Testis (tissue), 3 donors: ENCODE results near the gene WIF1. TPM values are rescaled to one million over a fixed set of nuclear protein-coding genes. Genes with fewer than 3 reads are reported as not detected.

Experiments
- DNase-seq: peaks from one replicate; pipeline ENCODE4 v3.0.0-alpha.2; 2019
- H3K27ac ChIP-seq, 2 donors: fragments of 200-600 bp; sonication (generic); one replicate each; pipeline ENCODE4 v1.5.1; 2019
- H3K27me3 ChIP-seq: fragments of 200-600 bp; sonication (generic); one replicate; pipeline ENCODE4 v1.5.1; 2019
- H3K36me3 ChIP-seq: fragments of 200-600 bp; sonication (generic); one replicate; pipeline ENCODE4 v1.5.1; 2017; ENCODE audit warnings: low read depth; ENCODE audit errors: missing control alignments
- H3K4me1 ChIP-seq: fragments of 200-600 bp; sonication (generic); one replicate; pipeline ENCODE4 v1.5.1; 2019
- H3K4me3 ChIP-seq, 2 donors: fragments of 200-600 bp; sonication (generic); one replicate each; pipeline ENCODE4 v1.5.1; 2017 to 2019
- H3K9me3 ChIP-seq: fragments of 200-600 bp; sonication (generic); one replicate; pipeline ENCODE4 v1.5.1; 2017
- POLR2A ChIP-seq: fragments of 450-650 bp; IDR thresholded peaks from one replicate; pipeline ENCODE4 v1.6.1; 2017; ENCODE audit warnings: antibody characterized with exemption, mild to moderate bottlenecking, moderate library complexity
- WGBS, 2 donors: methylation state at CpG; one replicate each; pipeline ENCODE4 v1.1.5; 2018; 5-methylcytosine and 5-hydroxymethylcytosine counted together
- intact Hi-C: fragments of 100-400 bp; cut with DNase I; formaldehyde crosslinking; loops from one replicate; pipeline ENCODE4 v1.15.1; 2023; ENCODE audit warnings: low total_unique reads
- polyA plus RNA-seq: library from polyadenylated mRNA; stranded (reverse); fragments of 350-450 nt; fragmentation: Illumina TruSeq; extraction: RNeasy Lipid Tissue Mini Kit (QIAGEN cat#74804); gene quantifications from one replicate; pipeline ENCODE4 v1.2.3, GENCODE V29; 2014; ENCODE audit warnings: low read depth, low replicate concordance; ENCODE audit not compliant: insufficient read depth
- total RNA-seq, 2 donors: library from RNA; depleted of rRNA; stranded (reverse); fragments of >200 nt; gene quantifications; one replicate each; pipeline ENCODE4 v1.2.3, GENCODE V29; 2016
- TF ChIP-seq, protein P1 (sequence below), 3 experiments: fragments of 450-650 bp in 2 of 3; fragments of 200-600 bp in 1 of 3; sonication (generic) in 1 of 3; IDR thresholded peaks; one replicate each; pipeline ENCODE4 v1.5.1; 2016 to 2019; ENCODE audit warnings: antibody characterized with exemption in 3 of 3, mild to moderate bottlenecking in 2 of 3, moderate library complexity in 1 of 3

WIF1 gene
- total and polyA plus RNA-seq, 3 donors from 2014 or later = 0.87 to 4.5 (median 3.1) TPM

- H3K27me3 ChIP-seq = no peaks in the 10 kb centered on the region
- H3K4me1 ChIP-seq = no peaks in the 10 kb centered on the region
- intact Hi-C loops = no loop called here
- no peak overlapping the region for H3K27ac ChIP-seq
- 64 to 72% methylated on average over 9 of the region's 9 CpGs for WGBS, 2 donors
- no peak for DNase-seq
- no peaks in the 10 kb centered on the region for H3K36me3 ChIP-seq
- TF ChIP-seq, protein P1, sequence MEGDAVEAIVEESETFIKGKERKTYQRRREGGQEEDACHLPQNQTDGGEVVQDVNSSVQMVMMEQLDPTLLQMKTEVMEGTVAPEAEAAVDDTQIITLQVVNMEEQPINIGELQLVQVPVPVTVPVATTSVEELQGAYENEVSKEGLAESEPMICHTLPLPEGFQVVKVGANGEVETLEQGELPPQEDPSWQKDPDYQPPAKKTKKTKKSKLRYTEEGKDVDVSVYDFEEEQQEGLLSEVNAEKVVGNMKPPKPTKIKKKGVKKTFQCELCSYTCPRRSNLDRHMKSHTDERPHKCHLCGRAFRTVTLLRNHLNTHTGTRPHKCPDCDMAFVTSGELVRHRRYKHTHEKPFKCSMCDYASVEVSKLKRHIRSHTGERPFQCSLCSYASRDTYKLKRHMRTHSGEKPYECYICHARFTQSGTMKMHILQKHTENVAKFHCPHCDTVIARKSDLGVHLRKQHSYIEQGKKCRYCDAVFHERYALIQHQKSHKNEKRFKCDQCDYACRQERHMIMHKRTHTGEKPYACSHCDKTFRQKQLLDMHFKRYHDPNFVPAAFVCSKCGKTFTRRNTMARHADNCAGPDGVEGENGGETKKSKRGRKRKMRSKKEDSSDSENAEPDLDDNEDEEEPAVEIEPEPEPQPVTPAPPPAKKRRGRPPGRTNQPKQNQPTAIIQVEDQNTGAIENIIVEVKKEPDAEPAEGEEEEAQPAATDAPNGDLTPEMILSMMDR (IDR thresholded peaks at IDR 0.05) = no peak
- TF ChIP-seq POLR2A = no peak
- no peaks in the 10 kb centered on the region for H3K9me3 ChIP-seq
- H3K4me3 ChIP-seq = no peak overlapping the region
These were observed 69.9 kb downstream of the WIF1 start for GRCh38 chr12:65051218-65051617.

DNA sequence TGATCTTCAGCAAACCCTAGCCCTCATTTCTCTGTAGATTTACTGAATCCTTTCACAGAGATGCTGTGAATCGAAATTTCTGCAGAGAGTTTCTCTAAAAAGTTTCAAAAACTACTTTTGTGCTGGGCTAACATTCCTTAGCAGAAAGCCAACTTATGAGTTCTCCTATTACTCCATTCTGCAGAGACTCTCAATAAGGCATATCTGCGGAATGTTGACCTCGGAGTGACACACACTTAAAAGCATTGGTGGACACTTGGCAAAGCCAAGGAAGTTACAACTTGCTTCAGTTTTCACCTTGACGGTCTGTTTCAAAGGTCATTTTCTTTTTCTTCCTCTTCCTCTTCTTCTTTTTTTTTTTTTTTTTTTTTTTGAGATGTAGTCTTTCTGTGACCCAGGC, 75.8 kb downstream of the WIF1 start:
- intact Hi-C loops = no loop called here
- WGBS, 2 donors = 75 to 77% methylated on average over 4 of the region's 4 CpGs
- TF ChIP-seq, protein P1 (IDR thresholded peaks at IDR 0.05) = no peak
- TF ChIP-seq POLR2A = no peak
- Histone ChIP-seq H3K4me1 (no peaks in the 10 kb centered on the region), H3K36me3 (no peaks in the 10 kb centered on the region), H3K27me3 (no peaks in the 10 kb centered on the region), H3K9me3 (no peaks in the 10 kb centered on the region), H3K4me3 (no peak overlapping the region), H3K27ac (no peak overlapping the region)
- no peak for DNase-seq

- intact Hi-C loops = no loop called here
- WGBS, 2 donors = 65 to 92% methylated on average over 2 of the region's 2 CpGs
- Histone ChIP-seq H3K9me3 (no peaks in the 10 kb centered on the region), H3K27me3 (no peaks in the 10 kb centered on the region), H3K4me1 (no peaks in the 10 kb centered on the region), H3K36me3 (no peaks in the 10 kb centered on the region), H3K27ac (no peak overlapping the region), H3K4me3 (no peak overlapping the region)
- no peak for DNase-seq
- TF ChIP-seq POLR2A = no peak
- TF ChIP-seq, protein P1 (IDR thresholded peaks at IDR 0.05) = no peak
These were observed 81.8 kb downstream of the WIF1 start for GRCh38 chr12:65039301-65039700.

GRCh38 chr12:65025136-65025535, 96.0 kb downstream of the WIF1 start:
- WGBS, 2 donors = 35 to 47% methylated on average over 2 of the region's 2 CpGs
- no peaks in the 10 kb centered on the region for H3K4me1 ChIP-seq
- intact Hi-C loops = no loop called here
- H3K36me3 ChIP-seq = no peaks in the 10 kb centered on the region
- no peak for TF ChIP-seq POLR2A
- TF ChIP-seq, protein P1 (IDR thresholded peaks at IDR 0.05) = no peak
- no peak overlapping the region for H3K27ac ChIP-seq
- H3K27me3 ChIP-seq = no peaks in the 10 kb centered on the region
- H3K9me3 ChIP-seq = no peaks in the 10 kb centered on the region
- no peak for DNase-seq
- no peak overlapping the region for H3K4me3 ChIP-seq

DNA sequence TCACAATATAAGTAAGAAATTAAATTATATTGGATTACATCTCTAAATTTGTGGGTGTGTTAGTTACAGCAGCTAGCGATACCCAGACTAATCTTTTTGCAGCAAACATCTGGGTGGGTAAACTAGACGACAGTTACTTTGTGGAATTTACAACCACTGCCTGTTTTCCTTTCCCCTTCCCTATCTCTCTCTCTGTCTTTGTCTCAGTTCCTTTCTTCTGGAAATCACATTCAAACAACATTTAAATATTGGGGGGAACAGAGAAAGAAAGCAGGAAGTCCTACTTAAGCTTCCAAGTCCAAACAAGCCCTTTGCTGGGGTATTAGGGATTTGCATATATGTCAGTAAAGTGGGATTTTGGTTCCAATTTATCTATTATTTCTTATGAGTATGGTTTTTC, 97.6 kb downstream of the WIF1 start:
- Histone ChIP-seq H3K27ac (no peak overlapping the region), H3K4me1 (no peaks in the 10 kb centered on the region), H3K27me3 (no peaks in the 10 kb centered on the region), H3K36me3 (no peaks in the 10 kb centered on the region), H3K4me3 (no peak overlapping the region), H3K9me3 (no peaks in the 10 kb centered on the region)
- intact Hi-C loops = no loop called here
- no peak for DNase-seq
- WGBS, 2 donors = 64 to 67% methylated on average over 2 of the region's 2 CpGs
- TF ChIP-seq POLR2A = no peak
- TF ChIP-seq, protein P1 (IDR thresholded peaks at IDR 0.05) = no peak
